Measurements from ENCODE around the gene HDAC4. TPM values are rescaled to one million over a fixed set of nuclear protein-coding genes. Genes with fewer than 3 reads are reported as not detected.

HDAC4 gene
- total RNA-seq, 1 donor from 2014 or later, result 11.8 TPM

DNA sequence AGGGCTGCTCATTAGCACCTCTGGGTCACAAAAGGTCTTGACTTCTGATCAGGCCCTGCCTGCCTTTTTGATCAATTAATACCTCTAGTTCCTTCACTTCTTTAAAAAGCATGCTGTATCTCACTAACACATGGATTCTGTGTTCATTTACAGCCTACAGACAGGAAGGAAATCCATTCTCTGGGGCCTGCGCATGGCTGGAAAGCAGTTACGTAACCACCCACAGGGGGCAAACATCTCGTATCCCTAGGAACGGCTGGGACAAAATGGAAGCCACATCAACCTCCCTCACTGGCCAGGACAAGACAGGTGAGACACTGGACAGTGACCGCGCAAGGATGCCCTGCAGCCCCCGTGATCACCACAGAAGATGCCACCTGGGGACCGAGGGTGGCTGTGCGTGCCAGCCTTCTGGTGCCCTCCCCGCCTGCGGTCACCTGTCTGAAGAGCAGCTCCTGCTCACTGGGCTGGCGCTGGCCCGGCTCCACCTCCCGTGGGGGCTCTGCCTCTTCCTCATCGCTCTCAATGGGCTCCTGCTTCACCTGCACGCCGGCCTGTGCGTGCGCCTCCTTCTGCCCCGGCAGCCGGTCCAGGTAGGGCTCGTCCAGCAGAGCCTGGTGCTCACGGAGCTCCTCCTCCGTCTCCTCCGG, 286.1 kb downstream of the HDAC4 start:
- no peak overlapping the region for H3K27ac ChIP-seq (ENCODE audit: low read depth, low read length)
- Mint-ChIP-seq H3K27me3 (ENCODE audit: low read depth, unreplicated experiment) (peaks cover 4% of the 10 kb centered on the region), H3K36me3 (ENCODE audit: low read depth, unreplicated experiment) (no peaks in the 10 kb centered on the region), H3K27ac (ENCODE audit: unreplicated experiment) (no peak overlapping the region), H3K9me3 (ENCODE audit: unreplicated experiment) (no peaks in the 10 kb centered on the region), H3K4me1 (ENCODE audit: low read depth, unreplicated experiment) (peaks cover 10% of the 10 kb centered on the region), H3K4me3 (ENCODE audit: unreplicated experiment) (no peak overlapping the region)
- H3K9me3 ChIP-seq (ENCODE audit: insufficient read depth, low read depth, low read length), result no peaks in the 10 kb centered on the region
- H3K36me3 ChIP-seq (ENCODE audit: insufficient read depth, low read length), result no peaks in the 10 kb centered on the region
- TF ChIP-seq, protein P1, sequence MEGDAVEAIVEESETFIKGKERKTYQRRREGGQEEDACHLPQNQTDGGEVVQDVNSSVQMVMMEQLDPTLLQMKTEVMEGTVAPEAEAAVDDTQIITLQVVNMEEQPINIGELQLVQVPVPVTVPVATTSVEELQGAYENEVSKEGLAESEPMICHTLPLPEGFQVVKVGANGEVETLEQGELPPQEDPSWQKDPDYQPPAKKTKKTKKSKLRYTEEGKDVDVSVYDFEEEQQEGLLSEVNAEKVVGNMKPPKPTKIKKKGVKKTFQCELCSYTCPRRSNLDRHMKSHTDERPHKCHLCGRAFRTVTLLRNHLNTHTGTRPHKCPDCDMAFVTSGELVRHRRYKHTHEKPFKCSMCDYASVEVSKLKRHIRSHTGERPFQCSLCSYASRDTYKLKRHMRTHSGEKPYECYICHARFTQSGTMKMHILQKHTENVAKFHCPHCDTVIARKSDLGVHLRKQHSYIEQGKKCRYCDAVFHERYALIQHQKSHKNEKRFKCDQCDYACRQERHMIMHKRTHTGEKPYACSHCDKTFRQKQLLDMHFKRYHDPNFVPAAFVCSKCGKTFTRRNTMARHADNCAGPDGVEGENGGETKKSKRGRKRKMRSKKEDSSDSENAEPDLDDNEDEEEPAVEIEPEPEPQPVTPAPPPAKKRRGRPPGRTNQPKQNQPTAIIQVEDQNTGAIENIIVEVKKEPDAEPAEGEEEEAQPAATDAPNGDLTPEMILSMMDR (IDR thresholded peaks at IDR 0.05; ENCODE audit: insufficient read depth, low read depth, low read length), result no peak
- TF ChIP-seq EZH2 (IDR thresholded peaks at IDR 0.05; ENCODE audit: insufficient read depth, low read length), result no peak
- no peak overlapping the region for H3K9ac ChIP-seq (ENCODE audit: low read length)
- H2AFZ ChIP-seq (ENCODE audit: low read depth, low read length), result no peak overlapping the region
- no peaks in the 10 kb centered on the region for H3K27me3 ChIP-seq (ENCODE audit: insufficient read depth, low read length)
- no peaks in the 10 kb centered on the region for H3K79me2 ChIP-seq (ENCODE audit: insufficient read depth, low read length)
- DNase-seq (ENCODE audit: low read depth) (no peak), FAIRE-seq (no peak)
- no peak overlapping the region for H3K4me2 ChIP-seq (ENCODE audit: low read length)
- no peak overlapping the region for H3K4me3 ChIP-seq (ENCODE audit: insufficient read depth, low read depth, low read length)
- peaks cover 9% of the 10 kb centered on the region for H3K4me1 ChIP-seq (ENCODE audit: insufficient read depth, low read length)
- no peaks in the 10 kb centered on the region for H4K20me1 ChIP-seq (ENCODE audit: insufficient read depth, low read length)

DNA sequence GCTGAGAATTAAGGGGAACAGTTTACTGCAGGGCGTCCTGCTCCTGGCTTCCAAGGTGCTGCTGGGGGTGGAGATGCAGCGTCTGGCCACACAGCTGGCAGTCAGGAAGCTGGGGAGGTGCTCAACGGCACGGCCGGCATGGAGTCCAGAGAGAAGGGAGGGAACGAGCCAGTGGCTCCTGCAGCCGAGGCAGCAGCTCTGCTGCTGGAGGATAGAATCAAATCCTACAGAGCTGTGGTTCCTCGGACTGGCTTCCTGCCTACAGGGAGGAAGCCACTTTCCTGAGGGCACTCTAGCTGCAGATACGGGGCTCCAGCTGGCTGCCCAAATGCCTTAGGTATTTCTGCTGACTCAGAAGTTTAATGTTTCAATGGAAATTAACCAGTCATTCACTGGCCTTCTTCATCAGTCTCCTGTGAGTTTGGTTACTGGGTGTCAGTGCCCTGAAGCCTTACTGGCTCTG, 286.7 kb downstream of the HDAC4 start:
- TF ChIP-seq EZH2 (IDR thresholded peaks at IDR 0.05; ENCODE audit: insufficient read depth, low read length), result no peak
- TF ChIP-seq, protein P1 (IDR thresholded peaks at IDR 0.05; ENCODE audit: insufficient read depth, low read depth, low read length), result no peak
- Histone ChIP-seq H3K79me2 (ENCODE audit: insufficient read depth, low read length) (no peaks in the 10 kb centered on the region), H3K9ac (ENCODE audit: low read length) (no peak overlapping the region), H3K36me3 (ENCODE audit: insufficient read depth, low read length) (no peaks in the 10 kb centered on the region), H3K27ac (ENCODE audit: low read depth, low read length) (no peak overlapping the region), H3K4me3 (ENCODE audit: insufficient read depth, low read depth, low read length) (no peak overlapping the region), H3K4me2 (ENCODE audit: low read length) (no peak overlapping the region), H4K20me1 (ENCODE audit: insufficient read depth, low read length) (no peaks in the 10 kb centered on the region), H3K9me3 (ENCODE audit: insufficient read depth, low read depth, low read length) (no peaks in the 10 kb centered on the region), H3K27me3 (ENCODE audit: insufficient read depth, low read length) (no peaks in the 10 kb centered on the region), H2AFZ (ENCODE audit: low read depth, low read length) (no peak overlapping the region), H3K4me1 (ENCODE audit: insufficient read depth, low read length) (peaks cover 9% of the 10 kb centered on the region)
- H3K4me3 Mint-ChIP-seq (ENCODE audit: unreplicated experiment), result no peak overlapping the region
- DNase-seq (ENCODE audit: low read depth) (peak; percentile 32), FAIRE-seq (no peak)
- H3K36me3 Mint-ChIP-seq (ENCODE audit: low read depth, unreplicated experiment), result no peaks in the 10 kb centered on the region
- H3K4me1 Mint-ChIP-seq (ENCODE audit: low read depth, unreplicated experiment), result peaks cover 10% of the 10 kb centered on the region
- no peaks in the 10 kb centered on the region for H3K9me3 Mint-ChIP-seq (ENCODE audit: unreplicated experiment)
- no peak overlapping the region for H3K27ac Mint-ChIP-seq (ENCODE audit: unreplicated experiment)
- peaks cover 3% of the 10 kb centered on the region for H3K27me3 Mint-ChIP-seq (ENCODE audit: low read depth, unreplicated experiment)

DNA sequence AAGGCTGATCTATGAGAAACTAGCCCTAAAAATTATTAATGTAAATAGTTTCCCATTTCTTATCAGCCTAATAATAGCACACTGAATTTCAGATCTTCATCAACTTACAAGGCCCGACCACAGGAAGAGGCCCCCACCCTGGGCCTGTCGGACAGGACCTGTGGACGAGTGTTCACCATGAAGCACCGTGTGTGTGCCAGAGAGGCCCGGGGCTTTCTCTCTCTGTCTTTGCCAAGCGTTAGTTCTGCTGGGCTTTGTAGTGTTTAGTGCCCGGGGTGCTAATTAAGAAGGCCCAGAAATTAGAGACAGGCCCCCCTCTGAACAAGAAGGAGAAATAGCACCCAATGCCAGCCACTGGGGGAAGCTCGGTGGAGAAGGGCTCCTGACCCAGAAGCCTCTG, 287.2 kb downstream of the HDAC4 start:
- no peak overlapping the region for H3K27ac ChIP-seq (ENCODE audit: low read depth, low read length)
- H3K9ac ChIP-seq (ENCODE audit: low read length), result no peak overlapping the region
- no peaks in the 10 kb centered on the region for H3K36me3 ChIP-seq (ENCODE audit: insufficient read depth, low read length)
- no peak for TF ChIP-seq EZH2 (IDR thresholded peaks at IDR 0.05; ENCODE audit: insufficient read depth, low read length)
- TF ChIP-seq, protein P1 (IDR thresholded peaks at IDR 0.05; ENCODE audit: insufficient read depth, low read depth, low read length), result no peak
- no peak for FAIRE-seq
- no peak overlapping the region for H3K27ac Mint-ChIP-seq (ENCODE audit: unreplicated experiment)
- H2AFZ ChIP-seq (ENCODE audit: low read depth, low read length), result no peak overlapping the region
- peaks cover 9% of the 10 kb centered on the region for H3K4me1 ChIP-seq (ENCODE audit: insufficient read depth, low read length)
- no peak overlapping the region for H3K4me3 Mint-ChIP-seq (ENCODE audit: unreplicated experiment)
- no peak for DNase-seq (ENCODE audit: low read depth)
- H3K79me2 ChIP-seq (ENCODE audit: insufficient read depth, low read length), result no peaks in the 10 kb centered on the region
- no peaks in the 10 kb centered on the region for H3K36me3 Mint-ChIP-seq (ENCODE audit: low read depth, unreplicated experiment)
- H3K27me3 ChIP-seq (ENCODE audit: insufficient read depth, low read length), result no peaks in the 10 kb centered on the region
- no peaks in the 10 kb centered on the region for H3K9me3 Mint-ChIP-seq (ENCODE audit: unreplicated experiment)
- H4K20me1 ChIP-seq (ENCODE audit: insufficient read depth, low read length), result no peaks in the 10 kb centered on the region
- no peaks in the 10 kb centered on the region for H3K27me3 Mint-ChIP-seq (ENCODE audit: low read depth, unreplicated experiment)
- H3K9me3 ChIP-seq (ENCODE audit: insufficient read depth, low read depth, low read length), result no peaks in the 10 kb centered on the region
- no peak overlapping the region for H3K4me2 ChIP-seq (ENCODE audit: low read length)
- no peak overlapping the region for H3K4me3 ChIP-seq (ENCODE audit: insufficient read depth, low read depth, low read length)
- H3K4me1 Mint-ChIP-seq (ENCODE audit: low read depth, unreplicated experiment), result peaks cover 10% of the 10 kb centered on the region
